HUES48 (cell line): ENCODE measurements around the gene ZNF90.
"Not testable (repeated sequence)": the region's sequence is repeated elsewhere in the genome, so short reads cannot be mapped to it uniquely, and the experiment has no call there.

Experiments used
- H3K27ac ChIP-seq: one replicate; pipeline ENCODE4 v1.7.0; 2013; ENCODE audit warnings: low read depth, low read length, inconsistent platforms
- H3K27me3 ChIP-seq: 2 replicates; pipeline ENCODE4 v1.6.1; 2013; ENCODE audit warnings: mild to moderate bottlenecking, low read length; ENCODE audit not compliant: control insufficient read depth, insufficient read depth
- H3K36me3 ChIP-seq: 2 replicates; pipeline ENCODE4 v1.6.1; 2013; ENCODE audit warnings: low read length; ENCODE audit not compliant: control insufficient read depth, insufficient read depth
- H3K4me1 ChIP-seq: 2 replicates; pipeline ENCODE4 v1.6.1; 2013; ENCODE audit warnings: mild to moderate bottlenecking, low read length; ENCODE audit not compliant: control insufficient read depth, insufficient read depth
- H3K4me3 ChIP-seq: 2 replicates; pipeline ENCODE4 v1.5.1; 2013; ENCODE audit warnings: mild to moderate bottlenecking, low read depth, low read length
- H3K9ac ChIP-seq: 2 replicates; pipeline ENCODE4 v1.6.1; 2013; ENCODE audit warnings: mild to moderate bottlenecking, low read depth, low read length, moderate library complexity
- H3K9me3 ChIP-seq: 2 replicates; pipeline ENCODE4 v1.6.1; 2013; ENCODE audit warnings: low read length; ENCODE audit not compliant: control insufficient read depth, insufficient read depth

Gene ZNF90

GRCh38 chr19:20066861-20067260 lies 10.9 kb upstream of the ZNF90 start:
- Histone ChIP-seq H3K36me3 (no peaks in the 10 kb centered on the region), H3K27me3 (no peaks in the 10 kb centered on the region), H3K4me3 (no peak overlapping the region), H3K4me1 (peaks cover 30% of the 10 kb centered on the region), H3K9me3 (peaks cover 6% of the 10 kb centered on the region; the same call in 1 of the 2 replicates), H3K27ac (no peak overlapping the region), H3K9ac (no peak overlapping the region)

- Histone ChIP-seq H3K4me1 (peaks cover 30% of the 10 kb centered on the region), H3K9ac (peak overlapping the region; percentile 31; the same call in 1 of the 2 replicates), H3K27ac (no peak overlapping the region), H3K27me3 (no peaks in the 10 kb centered on the region), H3K9me3 (peaks cover 6% of the 10 kb centered on the region; the same call in 1 of the 2 replicates), H3K36me3 (no peaks in the 10 kb centered on the region), H3K4me3 (peak overlapping the region; percentile 46)
Observed at GRCh38 chr19:20067943-20068342, 9.9 kb upstream of the ZNF90 start.

- Histone ChIP-seq H3K4me1 (peaks cover 30% of the 10 kb centered on the region), H3K4me3 (peak overlapping the region; percentile 46), H3K27ac (peak overlapping the region; percentile 76), H3K9ac (peak overlapping the region; percentile 31; the same call in 1 of the 2 replicates)
- H3K36me3 ChIP-seq, H3K9me3 ChIP-seq, H3K27me3 ChIP-seq: not testable (repeated sequence)
Observed at GRCh38 chr19:20068559-20068958, 9.2 kb upstream of the ZNF90 start.

GRCh38 chr19:20070691-20071090 lies 7.1 kb upstream of the ZNF90 start:
- no peak overlapping the region for H3K9ac ChIP-seq
- no peaks in the 10 kb centered on the region for H3K36me3 ChIP-seq
- H3K27ac ChIP-seq = no peak overlapping the region
- H3K4me3 ChIP-seq = no peak overlapping the region
- peaks cover 30% of the 10 kb centered on the region for H3K4me1 ChIP-seq
- H3K27me3 ChIP-seq = no peaks in the 10 kb centered on the region
- peaks cover 6% of the 10 kb centered on the region; the same call in 1 of the 2 replicates for H3K9me3 ChIP-seq

- Histone ChIP-seq H3K4me3 (no peak overlapping the region), H3K9me3 (no peaks in the 10 kb centered on the region), H3K4me1 (peaks cover 15% of the 10 kb centered on the region), H3K36me3 (no peaks in the 10 kb centered on the region), H3K9ac (no peak overlapping the region), H3K27me3 (no peaks in the 10 kb centered on the region), H3K27ac (no peak overlapping the region)
Observed at GRCh38 chr19:20072936-20073335, 4.9 kb upstream of the ZNF90 start.

- Histone ChIP-seq H3K27me3 (no peaks in the 10 kb centered on the region), H3K9me3 (no peaks in the 10 kb centered on the region), H3K27ac (peak overlapping the region; percentile 95), H3K4me1 (peaks cover 38% of the 10 kb centered on the region), H3K4me3 (peak overlapping the region; percentile 96), H3K36me3 (peaks cover 20% of the 10 kb centered on the region), H3K9ac (peak overlapping the region; percentile 92)
Observed at GRCh38 chr19:20078581-20079031, 806 bp downstream of the ZNF90 start.

GRCh38 chr19:20079476-20079875 lies 1.7 kb downstream of the ZNF90 start:
- H3K9me3 ChIP-seq = no peaks in the 10 kb centered on the region
- peaks cover 39% of the 10 kb centered on the region for H3K4me1 ChIP-seq
- peak overlapping the region; percentile 92 for H3K9ac ChIP-seq
- H3K36me3 ChIP-seq = peaks cover 23% of the 10 kb centered on the region
- H3K4me3 ChIP-seq = peak overlapping the region; percentile 96
- H3K27ac ChIP-seq = no peak overlapping the region
- H3K27me3 ChIP-seq = no peaks in the 10 kb centered on the region

- no peaks in the 10 kb centered on the region for H3K9me3 ChIP-seq
- H3K27me3 ChIP-seq = no peaks in the 10 kb centered on the region
- H3K9ac ChIP-seq = no peak overlapping the region
- peak overlapping the region; percentile 96 for H3K4me3 ChIP-seq
- H3K4me1 ChIP-seq = peaks cover 41% of the 10 kb centered on the region
- H3K36me3 ChIP-seq = peaks cover 23% of the 10 kb centered on the region
- H3K27ac ChIP-seq = no peak overlapping the region
Observed at GRCh38 chr19:20080656-20081055, 2.9 kb downstream of the ZNF90 start.

GRCh38 chr19:20082232-20082833 lies 4.5 kb downstream of the ZNF90 start:
- Histone ChIP-seq H3K27ac (peak overlapping the region; percentile 86), H3K36me3 (peaks cover 33% of the 10 kb centered on the region), H3K4me3 (peak overlapping the region; percentile 18), H3K4me1 (peaks cover 44% of the 10 kb centered on the region)
- H3K27me3 ChIP-seq, H3K9ac ChIP-seq, H3K9me3 ChIP-seq: not testable (repeated sequence)

GRCh38 chr19:20082876-20083275 lies 5.1 kb downstream of the ZNF90 start:
- Histone ChIP-seq H3K4me1 (peaks cover 49% of the 10 kb centered on the region), H3K27ac (peak overlapping the region; percentile 86), H3K36me3 (peaks cover 33% of the 10 kb centered on the region), H3K4me3 (peak overlapping the region; percentile 18)
- not testable (repeated sequence) for H3K9ac ChIP-seq, H3K27me3 ChIP-seq, H3K9me3 ChIP-seq

GRCh38 chr19:20102097-20102496 lies 24.3 kb downstream of the ZNF90 start:
- peaks cover 83% of the 10 kb centered on the region for H3K36me3 ChIP-seq

More at GRCh38 chr19:20102097-20102496, 24.3 kb downstream of the ZNF90 start:
- H3K9ac ChIP-seq = no peak overlapping the region
- H3K27ac ChIP-seq = no peak overlapping the region
- H3K4me3 ChIP-seq = no peak overlapping the region
- H3K4me1 ChIP-seq = peaks cover 10% of the 10 kb centered on the region; the same call in 1 of the 2 replicates
- no peaks in the 10 kb centered on the region for H3K27me3 ChIP-seq
- H3K9me3 ChIP-seq = peaks cover 37% of the 10 kb centered on the region
